ENCODE measurements around the gene METTL6.
"Not testable (repeated sequence)": the region's sequence is repeated elsewhere in the genome, so short reads cannot be mapped to it uniquely, and the experiment has no call there.

Gene METTL6

DNA sequence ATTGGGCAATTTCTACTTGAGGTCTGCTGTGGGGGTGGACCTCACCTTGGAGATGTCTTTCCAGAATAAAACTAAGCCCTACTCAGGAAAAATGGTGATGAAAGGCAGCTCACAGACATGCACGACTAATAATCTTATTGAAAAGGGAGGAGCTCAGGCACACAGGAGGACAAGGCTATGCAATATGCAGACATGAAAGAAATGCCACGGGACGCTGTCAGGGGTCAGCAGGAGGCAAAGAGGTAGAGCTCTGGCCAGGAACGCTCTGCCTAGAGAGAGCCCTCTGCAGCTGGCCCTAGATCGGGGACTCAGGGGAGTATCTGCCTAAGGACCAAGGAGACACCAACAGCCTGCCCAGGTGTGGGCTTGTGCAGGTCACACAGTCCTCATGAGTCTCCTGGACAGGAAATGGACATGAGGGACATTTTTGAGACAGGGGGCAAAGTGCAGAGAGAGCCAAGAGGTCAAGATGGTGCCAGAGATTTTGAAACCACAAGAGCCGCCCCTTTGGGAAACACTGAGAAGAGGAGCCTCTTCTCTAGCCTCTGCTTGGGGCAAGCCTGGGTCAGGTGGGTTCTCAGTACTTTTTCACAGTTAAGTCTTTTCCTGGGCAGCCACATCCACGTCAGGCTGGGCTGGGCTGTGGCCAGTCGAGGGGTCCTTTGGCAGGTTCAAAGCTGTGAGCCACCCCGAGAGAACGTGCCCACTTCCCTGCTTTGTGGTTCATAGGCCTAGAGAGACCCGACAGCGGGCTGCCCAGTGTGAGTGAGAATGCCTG, 23.3 kb upstream of the METTL6 start:
- DNase-seq: no peak

DNA sequence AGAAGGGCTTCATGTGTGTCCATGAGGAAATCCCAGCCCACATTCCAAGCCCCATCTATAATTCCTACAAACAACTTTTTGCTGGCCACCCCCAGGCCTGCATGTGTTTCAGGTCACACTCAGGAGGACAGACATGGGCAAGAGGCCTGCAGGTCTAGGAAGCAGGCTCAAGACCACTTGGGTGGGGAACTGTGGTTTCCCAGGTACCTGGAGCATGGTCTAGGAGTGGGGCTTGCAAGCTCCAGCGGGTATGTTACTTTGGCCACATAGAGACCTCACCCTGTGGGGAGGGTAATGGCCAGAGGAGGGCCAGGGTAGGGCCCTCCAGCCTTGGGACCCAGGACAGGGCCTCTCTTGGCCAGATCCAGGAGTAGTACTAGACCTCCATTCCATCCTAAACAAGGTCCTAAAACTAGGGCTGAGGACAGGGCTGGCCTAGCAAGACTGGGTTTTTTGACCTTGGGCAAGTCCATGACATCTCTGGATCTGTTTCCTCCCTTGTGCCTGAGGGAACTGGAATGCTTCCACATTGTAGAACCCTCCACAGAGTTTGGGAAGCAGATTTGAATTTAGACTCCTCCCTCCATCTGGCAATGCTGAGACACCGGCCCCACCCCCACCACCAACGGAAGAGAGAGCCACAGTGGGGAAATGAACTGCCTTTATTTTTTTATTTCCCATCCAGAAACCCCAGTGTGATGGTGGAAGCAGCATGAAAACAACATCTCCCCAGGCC, 22.3 kb upstream of the METTL6 start:
- DNase-seq: no peak

DNA sequence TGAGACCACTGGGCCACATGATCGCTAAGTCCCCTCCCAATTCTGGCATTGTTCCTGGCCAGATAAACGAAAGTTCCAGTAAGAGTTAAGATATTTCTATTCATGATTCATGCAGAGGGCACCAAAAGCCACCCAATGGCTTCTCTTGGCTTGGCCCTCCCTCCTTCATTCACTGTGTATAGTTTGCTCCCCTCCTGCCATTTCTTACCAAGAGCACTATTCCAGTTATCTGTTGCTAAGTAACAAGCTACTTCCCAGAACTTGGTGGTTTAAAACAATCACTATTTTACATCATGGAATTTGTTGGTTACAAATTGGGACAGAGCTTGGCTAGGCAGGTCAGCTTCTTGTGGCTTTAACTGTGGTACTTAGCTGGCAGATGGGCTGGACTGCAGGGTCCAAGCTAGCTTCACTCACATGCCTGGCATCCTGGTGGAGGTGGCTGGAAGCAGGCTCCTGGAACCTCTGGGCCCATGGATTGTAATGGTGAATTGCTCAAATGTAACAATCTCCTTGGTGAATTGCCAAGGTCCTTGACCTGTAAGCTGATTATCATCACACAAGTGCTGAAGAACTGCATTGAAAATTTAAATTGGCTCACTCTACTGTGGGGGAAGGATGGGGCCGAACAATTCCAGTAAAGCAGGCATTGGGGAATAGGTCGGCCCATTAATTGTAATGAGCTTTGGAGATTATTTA, 16.6 kb upstream of the METTL6 start:
- no peak for DNase-seq

DNA sequence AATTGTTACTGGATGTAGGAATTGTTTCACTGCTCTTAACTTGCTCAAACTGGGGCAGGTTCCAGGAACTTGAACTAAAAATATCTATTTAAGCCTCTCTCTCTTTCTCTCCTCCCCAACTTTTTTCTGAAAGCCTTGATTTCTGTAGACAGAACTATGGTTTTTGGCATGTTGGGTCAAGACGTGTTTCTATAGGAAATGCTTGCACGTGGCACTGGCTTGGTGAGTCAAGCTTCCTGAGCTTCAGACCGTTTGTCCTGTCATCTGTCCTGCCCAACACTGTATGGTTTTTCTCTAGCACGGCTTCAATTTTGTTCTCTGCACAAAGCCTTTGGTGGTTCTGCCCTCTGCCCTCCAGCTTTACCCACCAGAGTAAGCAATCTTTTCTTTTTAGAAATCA, 13.5 kb upstream of the METTL6 start:
- no peak for DNase-seq

DNA sequence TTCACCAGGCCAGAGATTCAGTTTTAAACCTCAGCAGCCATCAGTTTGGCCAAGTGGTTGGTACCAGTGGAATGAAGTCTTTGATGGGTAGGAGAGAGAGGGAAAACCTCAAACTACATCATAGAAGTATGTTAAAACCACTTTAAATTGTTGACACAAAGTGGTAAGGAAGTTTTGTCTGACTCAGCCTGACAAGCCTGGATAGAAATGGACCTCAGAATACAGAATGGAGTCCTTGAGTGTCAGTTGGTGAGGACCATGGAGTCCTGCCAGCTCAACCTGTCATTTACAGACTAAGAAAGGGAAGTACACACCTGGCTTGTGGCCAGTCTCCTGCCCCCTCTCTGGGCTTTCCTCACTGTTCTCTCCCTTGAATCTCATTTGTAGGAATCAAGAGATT, 12.1 kb upstream of the METTL6 start:
- DNase-seq: no peak

DNA sequence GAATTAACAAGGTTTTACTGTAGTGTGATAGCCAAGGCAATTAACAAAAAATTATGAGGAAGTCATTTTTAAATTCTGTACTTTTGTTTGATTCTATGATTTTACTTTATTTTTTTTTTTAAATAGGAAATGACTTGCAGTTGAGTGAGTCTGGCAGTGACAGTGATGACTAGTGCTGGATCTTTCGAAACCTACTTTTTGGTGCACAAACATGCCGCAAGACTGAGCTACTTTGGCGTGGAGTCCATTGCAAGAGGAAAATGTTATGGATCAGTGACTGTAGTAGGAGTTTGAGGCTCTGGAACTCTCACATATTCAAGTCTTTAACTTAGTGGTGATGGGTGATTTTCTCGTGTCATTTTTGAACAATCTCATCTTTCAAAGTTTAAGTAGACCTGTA, 11.6 kb upstream of the METTL6 start:
- no peak for DNase-seq

DNA sequence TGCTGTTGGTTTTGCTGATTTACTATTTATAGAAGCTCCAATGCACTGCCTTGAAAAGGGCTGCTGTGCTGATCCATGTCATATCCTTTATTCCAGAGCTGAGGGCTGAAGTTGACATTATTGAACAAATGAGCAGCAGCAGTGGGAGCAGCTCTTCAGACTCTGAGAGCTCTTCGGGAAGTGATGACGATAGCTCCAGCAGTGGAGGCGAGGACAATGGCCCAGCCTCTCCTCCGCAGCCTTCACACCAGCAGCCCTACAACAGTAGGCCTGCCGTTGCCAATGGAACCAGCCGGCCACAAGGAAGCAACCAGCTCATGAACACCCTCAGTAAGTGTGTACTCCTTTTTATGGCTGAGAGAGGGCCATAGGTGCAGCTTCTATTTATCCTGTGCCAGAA, 8.9 kb upstream of the METTL6 start:
- no peak for DNase-seq

DNA sequence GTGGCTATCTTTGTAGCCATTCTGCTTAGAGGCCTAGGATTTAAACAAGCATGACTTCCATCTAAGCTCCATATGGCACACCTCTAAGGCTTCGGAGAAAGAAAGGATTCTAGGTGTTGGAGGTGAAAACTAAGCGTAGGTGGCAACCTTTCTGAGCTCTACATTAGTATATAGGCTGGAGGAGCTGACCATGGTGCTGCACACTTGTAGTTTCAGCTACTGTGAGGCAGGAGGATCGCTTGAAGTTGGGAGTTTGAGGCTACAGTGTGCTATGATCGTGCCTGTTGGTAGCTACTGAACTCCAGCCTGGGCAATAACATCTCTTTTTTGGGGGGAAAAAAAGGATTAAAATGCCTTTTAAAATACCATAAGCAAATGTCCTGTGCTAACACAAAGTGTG, 7.4 kb upstream of the METTL6 start:
- no peak for DNase-seq

DNA sequence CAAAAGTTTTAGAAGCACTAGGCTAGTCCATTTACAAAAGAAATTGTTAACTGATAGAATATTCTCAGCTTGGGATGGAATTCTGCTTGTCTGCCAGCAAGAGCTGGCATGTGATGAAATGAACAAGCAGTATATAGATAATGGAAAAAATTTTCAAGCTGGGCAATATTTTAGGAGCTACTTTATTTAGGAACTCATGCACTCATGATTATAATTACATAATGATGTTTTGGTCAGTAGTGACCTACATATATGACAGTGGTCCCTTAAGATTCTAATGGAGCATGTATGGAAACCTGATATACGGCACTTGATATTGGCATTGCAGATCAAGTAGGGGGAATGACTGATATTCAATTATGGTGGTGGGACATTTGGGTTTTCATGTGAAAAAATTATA, 6.2 kb upstream of the METTL6 start:
- DNase-seq: no peak

DNA sequence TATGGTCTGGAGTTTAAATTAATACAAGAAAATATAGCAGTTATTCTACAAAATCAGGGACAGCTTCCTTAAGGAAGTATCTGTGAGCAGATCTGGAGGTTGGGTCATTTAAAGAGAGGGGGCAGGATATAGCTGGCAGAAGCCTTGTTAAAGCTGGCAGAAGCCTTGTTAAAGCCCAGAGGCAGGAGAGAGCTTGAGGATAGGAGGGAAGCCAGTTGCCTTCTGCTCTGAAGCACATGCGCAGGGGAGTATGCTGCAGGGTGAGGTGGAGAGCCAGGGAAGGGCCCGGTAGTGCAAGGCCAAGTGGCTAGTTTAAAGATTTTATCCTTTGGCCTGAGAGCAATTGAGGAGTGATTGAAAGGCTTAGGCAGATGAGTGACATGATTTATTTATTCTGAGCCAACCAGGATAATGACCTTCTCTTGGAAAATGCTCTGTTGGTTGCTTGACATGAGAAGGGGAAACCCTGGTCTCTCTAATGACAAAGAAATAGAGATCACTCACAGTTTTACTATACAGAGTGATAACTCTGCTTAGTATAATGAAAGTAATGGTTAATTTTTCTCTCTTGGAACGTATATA, 4.0 kb upstream of the METTL6 start:
- DNase-seq: no peak

DNA sequence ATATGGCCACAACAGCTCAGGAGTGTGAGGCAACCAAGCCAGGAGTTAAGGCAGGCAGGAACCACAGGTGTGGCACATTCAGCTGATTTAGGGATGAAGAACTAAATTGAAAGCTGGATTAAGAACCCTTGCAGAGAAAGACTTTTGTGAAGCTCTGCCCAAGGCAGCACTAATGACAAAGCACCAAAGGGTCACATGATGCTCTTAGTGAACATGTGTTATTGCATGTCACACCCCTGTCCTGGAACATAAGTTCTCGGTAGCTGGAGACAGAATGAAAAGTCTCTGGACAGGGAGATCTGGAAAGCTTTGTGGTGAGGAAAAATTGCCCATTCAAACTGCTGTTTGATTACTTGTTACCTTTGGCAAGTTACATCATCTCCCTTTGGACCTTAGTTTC, 3.3 kb upstream of the METTL6 start:
- no peak for DNase-seq

DNA sequence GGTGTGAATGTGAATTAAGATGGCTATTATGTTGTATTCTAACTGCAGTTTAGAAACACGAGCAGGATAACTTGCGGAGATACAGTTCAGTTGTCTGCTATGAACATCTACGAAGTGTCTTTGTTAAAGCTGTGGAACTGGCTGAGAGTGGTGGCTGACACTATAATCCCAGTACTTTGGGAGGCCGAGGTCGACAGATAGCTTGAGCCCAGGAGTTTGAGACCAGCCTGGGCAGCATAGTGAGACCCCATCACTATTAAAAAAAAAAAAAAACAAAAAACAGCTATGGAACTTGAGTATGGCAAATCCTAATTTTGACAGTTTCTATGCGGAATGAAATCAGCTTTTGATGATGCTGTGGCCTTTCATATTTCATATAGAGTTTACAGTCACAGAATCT, 1.7 kb upstream of the METTL6 start:
- DNase-seq: no peak

DNA sequence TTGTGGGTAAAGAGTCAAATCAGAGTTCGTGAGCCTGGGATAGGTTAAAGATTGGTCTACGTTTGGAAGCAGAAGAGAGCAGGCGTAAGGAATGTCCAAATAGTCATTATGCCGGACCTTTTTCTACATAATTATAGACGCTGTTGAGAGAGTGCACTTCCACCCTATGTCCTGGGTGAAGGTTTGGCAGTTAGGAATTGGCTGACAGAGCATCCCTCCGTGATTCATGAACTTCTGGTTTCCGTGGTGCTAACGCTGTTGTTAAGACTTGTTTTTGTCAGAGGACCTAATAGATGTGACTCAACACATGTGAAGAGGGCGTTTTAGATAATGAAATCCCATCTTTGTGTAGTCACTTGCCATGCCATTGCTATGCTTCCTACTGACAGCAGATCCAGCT, 1.2 kb upstream of the METTL6 start:
- peak; percentile 22 for DNase-seq

DNA sequence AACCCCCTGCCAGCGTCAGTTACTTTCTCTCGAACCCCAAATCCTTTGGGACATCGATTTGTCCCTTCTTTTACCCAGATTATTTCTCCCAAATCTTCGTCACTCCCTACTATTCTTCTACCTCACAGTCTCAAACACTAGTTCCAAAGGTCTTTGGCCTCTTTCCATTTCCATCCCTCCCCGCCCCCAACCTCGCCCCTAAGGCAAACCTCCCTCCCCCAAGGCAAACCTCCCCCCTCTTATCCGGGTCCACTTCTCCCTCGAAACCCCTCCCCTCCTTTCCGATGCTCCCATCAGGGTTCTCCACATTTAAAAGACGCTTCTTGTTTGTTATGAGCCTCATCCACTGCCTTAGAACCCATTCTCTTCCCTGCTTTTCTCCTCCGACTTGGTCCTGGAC, 637 bp upstream of the METTL6 start:
- no peak for DNase-seq

DNA sequence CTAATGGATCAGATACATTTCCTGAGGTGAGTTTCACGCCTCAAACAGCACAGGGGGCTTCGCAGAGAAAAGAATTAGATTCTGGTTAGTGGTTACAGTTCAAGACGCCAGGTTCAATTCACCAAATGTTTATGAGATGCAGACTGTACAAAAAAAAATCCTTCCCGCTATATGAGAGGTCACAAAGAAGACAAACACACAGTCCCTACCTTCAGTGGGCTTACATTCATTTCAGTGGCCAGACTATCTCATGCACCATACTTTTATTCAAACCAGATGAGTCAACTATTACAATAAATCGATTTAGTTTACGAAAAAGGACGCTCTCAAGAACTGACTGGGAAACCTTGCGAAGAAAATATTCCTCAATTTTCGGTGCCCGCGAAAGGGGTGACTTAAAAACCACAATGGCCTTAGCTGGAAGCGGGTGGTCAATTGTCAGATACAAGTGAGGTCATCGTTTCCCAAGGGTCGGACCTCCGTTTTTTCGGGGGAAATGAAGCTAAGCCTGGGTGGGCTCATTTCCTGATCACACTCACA, 695 bp downstream of the METTL6 start:
- DNase-seq: no peak

DNA sequence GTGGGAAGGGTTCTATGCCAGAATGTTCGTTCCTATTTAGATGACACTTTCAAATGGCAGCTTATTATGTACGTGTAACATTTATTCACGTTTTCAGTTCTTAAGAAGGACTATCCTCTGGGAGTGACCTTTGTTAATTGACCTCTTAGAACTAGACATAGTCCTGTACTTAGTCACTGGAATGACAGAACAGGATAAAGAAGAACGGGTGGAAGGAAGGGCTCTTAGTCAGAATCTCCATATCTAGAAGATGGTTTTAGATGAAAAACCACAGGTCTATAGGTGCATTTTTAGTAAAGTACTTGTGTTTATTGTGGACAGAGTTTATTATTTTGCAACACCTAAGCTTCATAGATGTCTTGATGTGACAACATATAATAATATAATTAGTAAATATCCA, 6.5 kb downstream of the METTL6 start:
- no peak for DNase-seq

DNA sequence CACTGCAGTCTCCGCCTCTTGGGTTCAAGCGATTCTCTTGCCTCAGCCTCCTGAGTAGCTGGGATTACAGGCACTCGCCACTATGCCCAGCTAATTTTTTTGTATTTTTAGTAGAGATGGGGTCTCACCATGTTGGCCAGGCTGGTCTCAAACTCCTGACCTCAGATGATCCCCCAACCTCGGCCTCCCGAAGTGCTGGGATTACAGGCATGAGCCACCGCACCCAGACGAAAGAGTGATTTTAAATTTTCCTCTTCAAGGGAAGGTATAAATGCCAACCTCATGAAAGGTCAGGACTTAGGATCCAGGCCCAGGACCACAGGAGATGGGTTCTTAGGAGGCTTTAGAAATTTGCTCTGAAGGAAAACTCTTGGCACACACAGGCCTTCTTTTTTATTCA, 16.4 kb downstream of the METTL6 start:
- not testable (repeated sequence) for DNase-seq

DNA sequence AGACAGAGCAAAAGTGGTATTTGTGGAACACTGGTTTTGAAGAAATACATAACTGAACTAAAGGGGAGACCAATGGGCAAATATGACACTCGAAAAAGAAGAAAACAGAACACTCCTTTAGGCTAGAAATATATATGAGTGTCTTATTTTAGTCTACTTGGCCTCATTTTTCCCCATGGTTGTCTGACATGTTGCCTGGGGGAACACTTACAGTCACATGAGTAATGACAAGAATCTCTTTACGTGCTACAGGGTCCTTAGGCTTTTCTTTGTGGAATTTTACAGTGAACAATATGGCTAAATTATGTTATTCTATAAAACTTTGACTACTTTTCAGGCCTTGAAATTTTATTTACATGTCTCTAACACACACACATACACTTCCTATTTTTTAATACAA, 17.6 kb downstream of the METTL6 start:
- no peak for DNase-seq

DNA sequence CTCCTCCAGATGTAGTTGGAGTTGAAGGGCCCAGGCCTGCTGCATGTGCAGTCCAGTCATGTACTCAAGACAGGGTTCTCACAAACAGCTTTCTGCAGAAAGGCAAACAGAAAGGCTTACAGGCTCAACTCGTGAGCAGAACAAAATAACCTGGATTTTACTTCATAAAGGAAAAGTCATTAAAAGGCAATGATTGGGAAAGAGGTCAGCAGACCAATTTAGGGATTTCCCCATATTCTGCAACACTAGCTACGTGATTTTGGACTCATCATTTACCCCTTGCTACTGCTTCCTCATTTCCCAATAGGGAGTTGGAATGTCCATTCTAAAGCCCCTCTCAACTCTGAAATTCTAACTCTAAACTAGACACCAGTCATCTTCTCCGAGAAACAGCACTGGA, 18.1 kb downstream of the METTL6 start:
- no peak for DNase-seq

DNA sequence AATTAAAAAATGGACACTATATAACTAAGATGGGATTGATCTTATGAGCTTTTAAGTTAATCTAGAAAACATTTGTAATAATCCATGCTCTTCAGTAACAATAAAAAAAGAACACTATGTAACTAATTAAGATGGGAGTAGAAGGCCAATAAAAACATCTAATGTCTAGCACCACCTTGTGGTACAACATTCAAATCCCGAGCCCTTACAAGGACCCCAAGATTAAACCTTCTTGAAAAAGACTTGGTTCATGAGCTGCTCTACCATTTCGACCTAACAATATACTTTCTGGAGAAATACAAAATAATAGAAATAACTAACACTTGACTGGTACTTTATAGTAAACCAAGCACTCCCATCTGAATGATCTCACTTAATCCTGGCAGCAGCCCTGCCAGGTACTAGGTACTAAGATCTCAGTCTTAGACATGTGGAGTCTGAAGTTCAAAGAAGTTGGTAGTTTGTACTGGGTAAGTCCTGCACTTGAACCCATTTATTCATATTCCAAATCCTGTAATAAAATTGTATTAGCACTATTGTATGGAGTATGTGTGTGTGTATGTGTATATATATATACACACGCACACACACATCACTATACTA, 21.8 kb downstream of the METTL6 start:
- peak; percentile 68 for DNase-seq

DNA sequence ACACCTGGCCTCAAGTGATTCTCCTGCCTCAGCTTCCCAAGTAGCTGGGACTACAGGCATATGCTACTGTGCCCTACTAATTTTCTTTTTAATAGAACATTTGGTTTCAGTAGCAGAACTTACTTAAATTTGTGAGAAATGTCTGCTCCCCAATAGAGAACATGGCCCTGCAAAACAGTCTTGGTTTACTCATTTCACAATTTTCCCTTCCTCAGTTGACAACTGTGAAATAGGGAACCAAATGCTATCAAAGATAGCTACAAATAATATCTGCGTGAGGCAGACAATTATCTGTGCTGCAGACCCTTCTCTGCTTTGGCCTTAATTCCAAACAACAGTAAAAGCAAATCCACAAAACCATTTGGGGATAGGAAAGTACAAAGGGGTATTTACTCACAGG, 22.6 kb downstream of the METTL6 start:
- no peak for DNase-seq

DNA sequence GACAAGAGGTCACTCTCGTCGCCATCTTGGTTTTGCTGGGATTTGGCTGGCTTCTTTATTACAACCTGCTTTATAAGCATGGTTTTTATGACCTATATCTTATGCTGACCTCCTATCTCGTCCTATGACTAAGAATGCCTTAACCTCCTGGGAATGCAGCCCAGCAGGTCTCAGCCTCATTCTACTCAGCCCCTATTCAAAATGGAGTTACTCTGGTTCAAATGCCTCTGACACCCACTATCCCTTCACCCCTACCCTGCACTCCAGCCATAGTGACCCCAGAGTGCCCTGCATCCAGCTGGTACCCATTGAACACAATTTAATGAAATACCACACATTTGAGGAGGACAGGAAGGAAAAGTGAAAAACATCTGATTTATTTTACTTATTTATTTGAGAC, 23.4 kb downstream of the METTL6 start:
- DNase-seq: no peak

DNA sequence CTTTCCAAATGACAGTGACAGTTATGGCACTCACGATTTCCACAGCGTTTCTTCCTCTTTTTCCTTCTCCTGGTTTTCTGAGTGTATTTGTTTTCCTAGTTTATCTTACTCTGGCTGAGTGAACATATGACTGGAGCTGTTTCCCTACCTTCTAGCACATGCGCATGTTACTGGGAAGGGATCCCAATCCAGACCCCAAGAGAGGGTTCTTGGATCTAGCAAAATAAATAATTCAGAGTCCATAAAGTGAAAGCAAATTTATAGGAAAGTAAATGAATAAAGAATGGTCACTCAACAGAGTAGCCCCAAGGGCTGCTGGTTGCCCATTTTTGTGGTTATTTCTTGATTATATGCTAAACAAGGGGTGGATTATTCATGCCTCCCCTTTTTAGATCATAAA, 23.8 kb downstream of the METTL6 start:
- no peak for DNase-seq

Measured in CD4-positive, alpha-beta T cell treated with Interleukin-21 for 1 hour (primary cell).